ENCODE measurements around the gene KRTAP4-2. TPM values are rescaled to one million over a fixed set of nuclear protein-coding genes. Genes with fewer than 3 reads are reported as not detected.
"Not testable (repeated sequence)": the region's sequence is repeated elsewhere in the genome, so short reads cannot be mapped to it uniquely, and the experiment has no call there.

Gene KRTAP4-2
- not detected for polyA plus RNA-seq (2013, experiment 1 of 2; ENCODE audit: insufficient read length)
- not detected for polyA plus RNA-seq (2013, experiment 2 of 2; ENCODE audit: insufficient read length)

DNA sequence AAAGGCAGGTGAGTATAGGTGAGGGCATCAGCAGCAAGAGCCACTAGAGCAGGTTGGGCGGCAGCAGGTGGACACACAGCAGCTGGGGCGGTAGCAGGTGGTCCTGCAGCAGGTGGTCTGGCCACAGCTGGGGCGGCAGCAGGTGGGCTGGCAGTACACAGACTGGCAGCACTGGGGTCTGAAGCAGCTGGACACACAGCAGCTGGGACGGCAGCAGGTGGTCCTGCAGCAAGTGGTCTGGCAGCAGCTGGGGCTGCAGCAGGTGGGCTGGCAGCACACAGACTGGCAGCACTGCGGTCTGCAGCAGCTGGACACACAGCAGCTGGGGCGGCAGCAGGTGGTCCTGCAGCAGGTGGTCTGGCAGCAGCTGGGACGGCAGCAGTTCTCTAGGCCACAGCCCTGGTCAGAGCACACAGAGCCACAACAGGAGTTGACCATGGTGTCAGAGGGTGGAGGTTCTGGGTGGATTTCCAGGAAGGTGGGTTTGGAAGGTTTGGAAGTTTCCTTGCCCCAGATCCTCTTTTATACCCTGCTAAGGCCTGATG lies at the start of gene KRTAP4-2:
TSS of gene KRTAP4-2 (minus strand) at position 495 of the 545 bp plus-strand sequence. CDS start at position 438, 57 bp downstream.
- DNase-seq, result no peak

DNA sequence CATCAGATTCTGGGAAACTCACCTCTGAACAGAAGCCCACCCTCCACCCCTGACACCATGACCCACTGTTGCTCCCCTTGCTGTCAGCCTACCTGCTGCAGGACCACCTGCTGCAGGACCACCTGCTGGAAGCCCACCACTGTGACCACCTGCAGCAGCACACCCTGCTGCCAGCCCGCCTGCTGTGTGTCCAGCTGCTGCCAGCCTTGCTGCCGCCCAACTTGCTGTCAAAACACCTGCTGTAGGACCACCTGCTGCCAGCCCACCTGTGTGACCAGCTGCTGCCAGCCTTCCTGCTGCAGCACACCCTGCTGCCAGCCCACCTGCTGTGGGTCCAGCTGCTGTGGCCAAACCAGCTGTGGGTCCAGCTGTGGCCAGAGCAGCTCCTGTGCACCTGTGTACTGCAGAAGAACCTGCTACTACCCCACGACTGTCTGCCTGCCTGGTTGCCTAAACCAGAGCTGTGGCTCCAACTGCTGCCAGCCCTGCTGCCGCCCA lies 48.6 kb upstream of the KRTAP4-2 start, which contains the start of gene KRTAP9-2:
TSS of gene KRTAP9-2 (plus strand) at position 51 of the 498 bp plus-strand sequence. CDS start at position 58, 7 bp downstream.
- DNase-seq, result not testable (repeated sequence)

- DNase-seq, result no peak
Observed at GRCh38 chr17:41226051-41226450, 48.0 kb upstream of the KRTAP4-2 start.

- DNase-seq, result peak; percentile 5
Observed at GRCh38 chr17:41223821-41224220, 45.8 kb upstream of the KRTAP4-2 start.

DNA sequence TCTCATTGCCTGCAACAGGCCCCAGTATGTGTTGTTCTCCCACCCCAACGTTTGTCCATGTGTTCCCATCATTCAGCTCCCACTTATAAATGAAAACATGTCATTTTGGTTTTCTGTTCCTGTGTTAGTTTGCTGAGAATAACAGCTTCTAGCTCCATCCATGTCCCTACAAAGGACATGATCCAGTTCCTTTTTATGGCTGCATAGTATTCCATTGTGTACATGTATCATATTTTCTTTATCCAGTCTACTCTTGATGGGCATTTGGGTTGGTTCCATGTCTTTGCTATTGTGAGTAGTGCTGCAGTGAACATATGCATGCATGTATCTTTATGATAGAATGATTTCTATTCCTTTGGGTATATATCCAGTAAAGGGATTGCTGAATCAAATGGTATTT lies 37.7 kb upstream of the KRTAP4-2 start:
- no peak for DNase-seq

DNA sequence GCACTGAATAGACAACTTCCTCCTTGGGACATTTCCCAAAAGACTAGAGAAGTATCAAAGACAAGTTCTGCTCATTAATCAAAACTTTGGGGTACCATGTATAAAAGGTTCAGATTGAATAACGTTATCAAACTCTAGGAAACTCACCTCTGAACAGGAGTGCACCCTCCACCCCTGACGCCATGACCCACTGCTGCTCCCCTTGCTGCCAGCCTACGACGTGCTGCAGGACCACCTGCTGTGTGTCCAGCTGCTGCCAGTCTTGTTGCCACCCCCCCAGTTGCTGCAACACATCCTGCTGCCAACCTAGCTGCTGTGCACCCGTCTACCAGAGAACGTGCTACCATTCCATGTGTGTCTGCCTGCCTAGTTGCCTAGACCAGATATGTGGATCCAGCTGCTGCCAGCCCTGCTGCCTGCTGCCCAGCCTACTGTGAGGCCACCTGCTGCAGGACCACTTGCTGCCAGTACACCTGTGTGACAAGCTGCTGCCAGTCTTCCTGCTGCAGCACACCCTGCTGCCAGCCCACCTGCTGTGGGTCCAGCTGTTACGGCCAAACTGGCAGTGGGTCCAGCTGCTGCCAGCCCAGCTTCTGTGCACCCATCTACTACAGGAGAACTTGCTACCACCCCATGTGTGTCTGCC lies 34.6 kb upstream of the KRTAP4-2 start:
- no peak for DNase-seq

DNA sequence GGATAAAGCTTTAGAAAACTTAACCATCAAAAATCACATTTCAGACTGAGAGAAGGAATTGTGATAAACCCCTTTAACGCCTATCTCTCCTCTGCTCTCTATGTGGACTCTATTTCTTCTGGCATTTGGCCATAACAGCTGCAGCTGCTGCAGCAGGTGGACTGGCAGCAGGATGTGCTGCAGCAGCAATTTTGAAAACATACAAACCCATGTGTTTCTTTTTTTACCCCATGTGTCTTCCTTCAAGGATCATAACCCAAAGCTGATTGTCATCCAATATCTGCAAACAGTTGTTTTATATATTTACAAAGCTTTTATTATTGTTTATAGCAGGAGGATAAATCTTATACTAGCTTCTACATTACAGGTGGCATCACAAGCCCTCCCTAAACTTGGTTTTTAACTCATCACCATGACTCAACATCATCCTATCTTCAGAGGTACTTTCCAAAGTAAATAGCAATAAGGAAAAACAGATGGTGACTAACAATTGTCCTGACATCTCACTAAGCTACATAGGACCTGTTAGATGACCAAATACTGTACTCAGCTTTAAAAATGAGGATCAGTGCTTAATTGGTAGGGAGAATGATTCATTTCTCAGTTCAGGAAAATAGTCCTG lies 33.9 kb upstream of the KRTAP4-2 start:
- DNase-seq, result peak; percentile 23

DNA sequence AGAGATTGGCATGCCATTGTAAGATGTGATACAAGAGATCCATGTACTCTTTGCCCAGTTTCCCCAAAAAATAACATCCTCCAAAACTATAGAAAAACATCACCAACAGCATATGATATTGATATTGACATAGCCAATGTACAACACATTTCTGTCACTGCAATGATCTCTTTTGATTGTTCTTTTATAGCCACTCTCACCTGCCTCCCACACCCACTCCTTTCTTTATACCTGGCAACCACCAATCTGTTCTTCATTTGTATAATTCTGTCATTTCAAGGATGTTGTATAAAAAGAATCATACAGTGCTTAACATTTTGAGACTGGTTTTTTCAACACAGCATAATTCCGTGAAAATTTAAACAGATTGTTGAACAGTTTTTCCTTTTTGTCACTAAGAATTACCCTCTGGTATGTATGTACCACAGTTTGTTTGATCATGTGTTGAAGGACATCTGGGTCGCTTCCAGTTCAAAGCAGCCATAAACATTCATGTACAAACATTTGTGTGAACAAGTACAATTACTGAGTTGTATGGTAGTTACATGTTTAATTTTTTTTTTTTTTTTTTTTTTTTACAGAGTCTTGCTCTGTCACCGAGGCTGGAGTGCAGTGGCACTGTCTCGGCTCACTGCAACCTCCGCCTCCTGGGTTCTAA lies 21.5 kb upstream of the KRTAP4-2 start:
- no peak for DNase-seq

GRCh38 chr17:41196068-41196467 lies 18.0 kb upstream of the KRTAP4-2 start:
- no peak for DNase-seq

- DNase-seq, result no peak
Observed at GRCh38 chr17:41190328-41190727, 12.3 kb upstream of the KRTAP4-2 start.

- not testable (repeated sequence) for DNase-seq
Observed at GRCh38 chr17:41189837-41190318, 11.9 kb upstream of the KRTAP4-2 start, which contains the start of gene KRTAP9-1. Gene KRTAP9-1, plus strand, starts transcription at chr17:41189887. Its CDS starts 0 bp downstream, at chr17:41189887.

DNA sequence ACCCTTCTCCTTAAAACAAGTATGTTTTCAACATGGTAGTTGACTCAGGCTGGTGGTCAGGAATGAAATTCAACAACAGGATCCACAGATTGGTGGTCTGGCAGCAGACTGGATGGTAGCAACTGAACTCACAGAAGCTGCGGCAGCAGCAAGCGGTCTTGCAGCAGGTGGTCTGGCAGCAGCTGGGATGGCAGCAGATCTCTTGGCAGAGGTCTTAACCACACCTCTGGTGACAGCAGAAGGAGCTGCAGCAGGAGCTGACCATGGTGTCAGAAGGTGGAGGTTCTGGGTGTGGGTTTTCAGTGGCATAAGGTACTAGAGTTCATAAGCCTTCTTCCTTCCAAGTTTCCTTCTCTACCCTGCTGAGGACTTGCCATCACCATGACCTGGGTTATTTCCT lies 8.9 kb upstream of the KRTAP4-2 start:
- no peak for DNase-seq

GRCh38 chr17:41185001-41185400 lies 7.0 kb upstream of the KRTAP4-2 start:
- DNase-seq, result no peak

DNA sequence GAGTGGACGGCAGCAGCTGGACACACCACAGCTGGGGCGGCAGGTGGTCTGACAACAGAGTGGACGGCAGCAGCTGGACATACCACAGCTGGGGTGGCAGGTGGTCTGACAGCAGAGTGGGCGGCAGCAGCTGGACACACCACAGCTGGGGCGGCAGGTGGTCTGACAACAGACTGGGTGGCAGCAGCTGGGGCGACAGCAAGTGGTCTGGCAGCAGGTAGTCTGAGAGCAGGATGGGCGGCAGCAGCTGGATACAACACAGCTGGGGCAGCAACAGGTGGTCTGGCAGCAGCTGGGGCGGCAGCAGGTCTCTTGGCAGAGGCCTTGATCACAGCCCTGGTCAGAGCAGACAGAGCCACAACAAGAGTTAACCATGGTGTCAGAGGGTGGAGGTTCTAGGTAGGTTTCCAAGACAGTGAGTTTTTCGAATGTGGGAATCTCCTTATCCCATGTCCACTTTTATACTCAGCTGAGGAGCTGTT lies 6.5 kb upstream of the KRTAP4-2 start, which contains the start of gene KRTAP4-1:
TSS of gene KRTAP4-1 (minus strand) at position 432 of the 482 bp plus-strand sequence. CDS start at position 375, 57 bp downstream.
- no peak for DNase-seq

DNA sequence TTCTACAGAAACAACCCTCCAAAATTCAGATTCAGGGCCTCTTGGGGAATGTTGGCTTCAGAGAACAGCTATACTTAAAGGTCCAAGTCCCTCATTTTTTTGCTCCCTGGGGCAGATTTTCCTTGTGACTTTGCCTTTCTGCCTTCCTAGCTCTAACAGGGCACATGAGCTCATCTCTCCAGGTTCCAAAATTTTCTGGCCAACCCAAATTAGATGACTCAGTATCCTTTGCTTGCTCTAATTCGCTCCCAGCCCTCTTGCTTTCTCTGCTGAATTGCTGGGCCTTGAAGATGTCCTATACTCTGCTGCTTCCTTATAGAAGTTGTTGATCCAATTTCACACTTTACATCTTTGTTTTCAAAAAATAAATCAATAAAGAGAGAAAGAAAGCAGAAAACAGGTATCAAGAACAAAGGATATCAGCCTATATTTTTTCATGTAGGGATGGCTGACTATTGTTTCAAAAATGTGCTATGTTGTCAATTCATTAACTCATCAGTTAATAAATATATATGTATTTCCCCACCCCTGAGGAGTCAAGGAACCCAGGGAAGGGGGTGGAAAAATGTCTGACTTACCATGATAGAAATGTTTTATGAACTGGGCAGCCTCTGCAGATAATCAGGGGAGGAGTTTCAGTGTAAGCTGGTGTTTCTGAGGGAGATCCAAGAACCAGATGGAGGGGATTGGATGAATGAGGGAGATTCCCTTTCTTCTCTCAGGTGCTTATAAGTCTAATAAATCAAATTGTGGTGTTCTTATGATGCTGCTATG lies 1.0 kb upstream of the KRTAP4-2 start:
- DNase-seq, result peak; percentile 37

DNA sequence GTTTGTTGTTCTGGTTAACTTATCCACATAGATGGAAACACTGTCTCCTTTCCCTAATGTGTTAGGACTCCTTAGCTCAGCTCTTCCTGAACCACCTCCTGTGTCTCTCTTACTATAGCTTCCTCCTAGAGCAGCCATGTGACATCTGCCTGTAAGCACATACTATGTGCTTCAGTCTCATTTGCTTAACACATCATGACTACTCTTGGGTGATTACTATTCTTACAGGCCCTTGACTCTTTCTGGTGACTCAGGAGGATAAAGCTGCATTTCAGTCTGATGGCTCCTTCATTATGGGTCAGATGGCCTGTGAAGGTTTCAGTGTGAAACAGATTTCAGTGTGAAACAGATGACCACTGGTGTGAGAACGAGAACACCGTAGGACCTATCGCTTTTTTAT lies 320 bp upstream of the KRTAP4-2 start:
- peak; percentile 37 for DNase-seq

DNA sequence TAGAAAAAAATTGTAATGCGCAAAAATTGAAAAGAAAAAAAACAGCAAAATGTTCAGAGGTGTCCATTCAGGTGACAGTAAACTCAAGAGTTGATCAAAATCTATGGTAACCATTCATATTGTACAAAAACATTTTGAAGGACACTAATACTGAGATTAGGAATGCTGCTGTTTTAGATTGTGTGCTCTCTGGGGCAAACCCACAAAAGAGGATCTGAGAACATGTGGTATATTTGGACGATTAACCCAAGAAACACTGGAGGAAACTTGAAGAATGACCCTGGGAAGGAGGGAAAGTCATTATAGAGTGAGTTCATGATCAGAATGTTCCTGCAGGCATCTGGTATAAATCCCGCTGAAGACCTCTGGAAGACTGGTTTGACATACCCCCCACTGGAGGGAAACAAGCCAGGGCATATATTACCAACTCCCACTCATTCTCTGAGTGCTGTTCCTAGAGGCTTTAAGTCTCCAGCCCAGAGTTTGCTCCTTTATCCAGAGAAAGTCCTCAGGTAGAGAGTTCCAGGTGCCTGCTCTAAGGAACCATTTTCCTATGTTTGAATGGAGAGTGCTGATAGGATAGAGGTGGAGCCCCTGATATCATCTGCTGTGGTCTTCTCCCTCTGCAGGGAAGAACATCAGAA lies 1.2 kb downstream of the KRTAP4-2 start:
- no peak for DNase-seq

DNA sequence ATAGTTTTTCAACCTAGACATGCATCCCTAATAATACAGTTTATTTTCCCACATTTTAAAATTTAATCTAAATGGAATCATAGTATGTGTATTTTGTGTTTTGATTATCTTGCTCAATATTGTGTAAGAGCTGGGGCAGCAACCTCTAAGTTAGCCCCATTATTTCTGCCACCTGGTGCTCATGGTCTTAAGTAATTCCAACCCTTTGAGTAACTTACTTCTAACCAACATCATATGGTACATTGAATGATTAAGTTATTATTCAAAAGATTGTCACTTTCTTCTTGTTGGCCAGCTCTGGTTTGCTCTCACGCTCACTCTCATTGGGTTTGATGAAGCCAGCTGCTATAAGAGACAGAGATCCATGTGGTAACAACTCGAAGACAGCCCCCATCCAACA lies 6.1 kb downstream of the KRTAP4-2 start:
- peak; percentile 63 for DNase-seq

GRCh38 chr17:41168121-41168520 lies 9.9 kb downstream of the KRTAP4-2 start, which contains the start of gene KRTAP4-3:
Gene KRTAP4-3, minus strand, starts transcription at chr17:41168221. Its CDS starts 49 bp downstream, at chr17:41168172.
- no peak for DNase-seq

DNA sequence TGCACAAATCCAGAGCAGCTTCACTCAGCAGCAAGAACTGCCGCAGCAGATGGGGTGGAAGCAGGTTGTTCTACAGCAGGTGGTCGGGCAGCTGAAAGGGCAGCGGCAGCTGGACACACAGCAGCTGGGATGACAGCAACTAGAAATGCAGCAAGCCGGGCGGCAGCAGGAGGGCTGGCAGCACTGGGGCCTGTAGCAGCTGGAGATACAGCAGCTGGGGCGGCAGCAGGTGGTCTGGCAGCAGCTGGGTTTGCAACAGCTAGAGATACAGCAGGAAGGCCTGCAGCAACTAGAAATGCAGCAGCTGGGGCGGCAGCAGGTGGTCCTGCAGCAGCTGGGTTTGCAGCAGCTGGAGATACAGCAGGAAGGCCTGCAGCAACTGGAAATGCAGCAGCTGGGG lies 10.5 kb downstream of the KRTAP4-2 start:
- no peak for DNase-seq

DNA sequence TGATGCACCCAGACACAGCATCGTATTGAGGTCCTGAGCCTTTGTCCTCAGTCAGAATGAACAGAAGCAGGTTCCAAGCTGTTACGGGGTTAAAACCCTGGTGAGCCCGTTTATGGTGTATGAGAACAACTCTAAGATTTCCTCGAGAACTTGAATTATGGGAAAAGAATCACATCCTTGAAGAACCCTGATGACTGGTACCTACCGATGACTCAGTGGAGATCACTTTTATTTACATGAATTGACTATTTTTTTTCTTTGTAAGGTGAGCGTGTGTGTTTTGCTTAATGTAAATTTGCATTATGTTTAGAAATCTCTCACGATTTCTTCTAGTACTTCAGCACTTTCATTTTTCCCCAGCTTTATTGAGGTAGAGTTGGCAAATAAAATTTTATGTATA lies 14.2 kb downstream of the KRTAP4-2 start:
- no peak for DNase-seq

All from fibroblast of skin of abdomen (primary cell).